GM12801 (cell line): ENCODE results near the gene CSAD.

Experiments
- TF ChIP-seq, protein P1 (sequence below): IDR thresholded peaks from one replicate; pipeline ENCODE4 v1.5.1; 2011; ENCODE audit warnings: control low read depth; ENCODE audit not compliant: insufficient read length; ENCODE audit errors: extremely low read depth

The CSAD gene

DNA sequence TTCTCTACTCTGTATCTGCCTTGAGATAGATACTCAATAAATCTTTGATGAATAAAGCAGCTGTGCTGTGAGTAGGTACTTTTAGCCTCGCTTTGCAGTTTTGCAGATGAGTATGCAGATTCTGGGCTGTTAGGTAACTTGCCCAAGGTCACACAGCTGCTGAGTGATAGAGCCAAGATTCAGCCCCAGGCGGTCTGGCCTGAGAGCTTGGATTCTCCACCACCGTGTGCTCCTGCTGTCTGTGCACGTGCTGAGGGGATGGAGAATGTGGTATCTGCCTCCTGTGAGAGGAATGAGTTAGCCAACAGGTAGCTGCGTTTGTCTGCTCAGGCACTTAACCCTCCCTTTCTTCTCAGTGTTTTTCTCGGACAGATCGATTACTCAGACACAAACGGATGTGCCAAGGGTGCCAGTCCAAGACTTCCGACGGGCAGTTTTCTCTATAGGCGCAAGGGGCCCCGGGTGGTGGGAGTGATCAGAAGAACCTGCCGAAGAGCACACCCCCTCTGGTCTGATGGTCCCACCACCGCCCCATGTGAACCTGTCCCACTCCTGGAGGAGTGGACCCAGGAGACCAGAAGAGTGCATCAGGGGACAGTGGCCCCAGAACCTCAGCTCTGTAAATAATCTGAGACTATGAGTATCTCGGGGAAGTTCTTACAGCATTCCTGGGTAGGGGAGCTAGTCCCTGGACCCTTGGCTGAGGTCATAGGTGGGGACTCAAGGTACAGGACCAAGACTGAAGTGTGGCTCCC lies 6.6 kb upstream of the CSAD start:
- TF ChIP-seq, protein P1, sequence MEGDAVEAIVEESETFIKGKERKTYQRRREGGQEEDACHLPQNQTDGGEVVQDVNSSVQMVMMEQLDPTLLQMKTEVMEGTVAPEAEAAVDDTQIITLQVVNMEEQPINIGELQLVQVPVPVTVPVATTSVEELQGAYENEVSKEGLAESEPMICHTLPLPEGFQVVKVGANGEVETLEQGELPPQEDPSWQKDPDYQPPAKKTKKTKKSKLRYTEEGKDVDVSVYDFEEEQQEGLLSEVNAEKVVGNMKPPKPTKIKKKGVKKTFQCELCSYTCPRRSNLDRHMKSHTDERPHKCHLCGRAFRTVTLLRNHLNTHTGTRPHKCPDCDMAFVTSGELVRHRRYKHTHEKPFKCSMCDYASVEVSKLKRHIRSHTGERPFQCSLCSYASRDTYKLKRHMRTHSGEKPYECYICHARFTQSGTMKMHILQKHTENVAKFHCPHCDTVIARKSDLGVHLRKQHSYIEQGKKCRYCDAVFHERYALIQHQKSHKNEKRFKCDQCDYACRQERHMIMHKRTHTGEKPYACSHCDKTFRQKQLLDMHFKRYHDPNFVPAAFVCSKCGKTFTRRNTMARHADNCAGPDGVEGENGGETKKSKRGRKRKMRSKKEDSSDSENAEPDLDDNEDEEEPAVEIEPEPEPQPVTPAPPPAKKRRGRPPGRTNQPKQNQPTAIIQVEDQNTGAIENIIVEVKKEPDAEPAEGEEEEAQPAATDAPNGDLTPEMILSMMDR, result no peak

- TF ChIP-seq, protein P1, result no peak
These were observed 6.0 kb upstream of the CSAD start for GRCh38 chr12:53186745-53187144.

DNA sequence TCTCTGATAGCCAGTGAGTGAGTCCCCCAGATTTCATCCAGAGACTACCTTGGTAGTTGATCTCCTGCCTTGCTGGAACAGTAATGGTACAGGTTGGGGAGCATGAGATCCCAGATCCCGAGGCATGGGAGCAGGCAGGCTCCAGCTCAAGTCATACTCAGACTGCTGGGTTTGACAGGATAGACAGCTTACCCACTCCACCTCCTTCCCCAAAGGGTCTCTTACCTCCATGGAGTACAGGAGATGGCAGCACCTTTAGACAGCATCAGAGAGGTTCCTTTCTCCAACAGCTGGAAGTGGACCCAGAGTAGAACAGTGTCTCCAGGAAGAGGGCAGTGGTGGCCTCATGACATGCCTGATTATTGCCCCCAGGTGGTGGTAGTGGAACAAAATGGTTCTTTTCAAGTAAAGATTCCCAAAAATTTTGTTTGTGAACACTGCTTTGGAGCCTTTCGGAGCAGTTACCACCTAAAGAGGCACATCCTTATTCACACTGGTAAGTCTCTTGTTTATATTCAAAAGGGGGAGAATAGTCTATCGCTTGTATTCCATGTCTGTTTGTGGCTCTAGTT lies 4.9 kb upstream of the CSAD start:
- TF ChIP-seq, protein P1, result no peak

DNA sequence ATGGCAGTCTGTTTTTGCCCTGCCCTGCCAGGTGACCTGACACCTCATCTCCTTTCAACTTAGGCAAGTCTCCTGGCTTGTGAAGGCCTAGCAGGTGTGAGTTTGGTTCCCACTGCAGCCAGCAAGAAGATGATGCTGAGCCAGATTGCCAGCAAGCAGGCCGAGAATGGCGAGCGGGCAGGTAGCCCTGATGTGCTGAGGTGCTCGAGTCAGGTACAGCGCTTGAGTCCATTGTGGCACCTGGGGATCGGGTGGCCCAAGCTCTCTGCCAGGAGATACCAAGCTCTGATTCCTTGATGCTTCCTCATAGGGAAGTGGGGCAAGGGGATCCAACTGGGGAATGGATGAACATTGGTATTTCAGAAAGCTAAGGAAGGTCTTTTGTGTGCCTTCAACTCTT lies 4.1 kb upstream of the CSAD start:
- TF ChIP-seq, protein P1, result no peak

- TF ChIP-seq, protein P1, result no peak
These were observed 2.2 kb upstream of the CSAD start for GRCh38 chr12:53182903-53183302.

DNA sequence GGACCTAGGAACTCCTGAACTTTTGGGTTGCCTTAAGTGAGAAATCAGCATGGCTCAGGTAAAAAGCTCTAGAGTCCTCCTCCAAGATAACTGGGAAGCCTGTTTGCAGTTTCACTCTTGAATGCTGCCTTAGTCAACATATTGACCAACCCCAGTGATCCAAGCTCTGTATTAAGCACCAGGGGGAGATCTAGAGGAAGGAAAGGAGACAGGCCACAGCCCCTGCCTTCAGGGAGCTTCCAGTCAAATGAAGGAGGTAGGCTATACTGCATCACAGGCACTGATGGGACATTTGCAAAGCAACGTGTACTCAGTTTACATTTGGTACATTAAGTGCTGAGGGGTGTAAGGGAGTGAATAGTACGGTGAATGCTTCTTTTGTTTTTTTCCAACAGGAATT lies 1.2 kb upstream of the CSAD start:
- TF ChIP-seq, protein P1, result no peak

DNA sequence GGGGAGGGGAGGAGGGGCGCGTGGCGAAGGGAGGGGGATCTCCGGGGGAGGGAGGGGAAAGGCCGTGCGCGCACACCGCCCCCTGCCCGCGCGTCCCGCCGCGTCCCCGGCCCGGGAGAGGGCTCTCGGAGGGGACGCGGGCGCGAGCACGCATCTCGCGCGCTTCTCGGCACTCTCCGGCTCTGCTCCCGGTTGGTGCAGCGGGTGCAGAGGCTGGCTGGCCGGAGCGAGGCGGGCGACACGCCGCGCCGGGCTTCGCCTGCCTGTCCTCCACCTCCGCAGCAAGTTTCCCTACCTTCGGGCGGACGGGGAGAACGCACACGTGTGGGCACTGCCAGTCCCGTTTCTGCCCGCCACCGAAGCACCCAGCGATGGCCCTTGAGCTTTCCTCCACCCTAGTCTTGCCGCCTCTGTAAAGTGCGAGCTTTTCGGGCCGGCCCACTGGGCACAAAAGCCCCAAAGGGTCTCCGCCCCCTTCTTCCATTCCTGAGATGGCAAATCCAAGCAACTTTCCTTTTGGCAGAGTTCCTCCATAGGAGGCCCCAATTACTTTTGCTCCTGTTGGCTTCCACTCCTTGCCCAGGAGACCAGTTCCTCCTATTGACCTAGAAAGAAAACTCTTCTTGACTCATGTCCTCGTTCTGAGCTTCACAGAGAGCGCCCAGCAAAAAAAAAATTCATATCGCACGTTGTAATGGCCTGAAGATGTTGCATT lies 363 bp upstream of the CSAD start:
- TF ChIP-seq, protein P1, result no peak
